Right lobe of liver (tissue), 6 donors: ENCODE results near the gene KLHL30. TPM values are rescaled to one million over a fixed set of nuclear protein-coding genes. Genes with fewer than 3 reads are reported as not detected.
A peak's percentile ranks its signal among the peaks of the same experiment; 100 is the strongest.

Experiments used
- ATAC-seq, 4 donors: fragments of 200-7000 bp; cut with Tn5 transposase; one replicate each; pipeline ENCODE4 v1.9.1; 2020; ENCODE audit warnings: mild to moderate bottlenecking in 4 of 4, moderate library complexity in 4 of 4
- DNase-seq, 3 donors: peaks; one replicate each; pipeline ENCODE4 v3.0.0-alpha.2; 2020
- H3K27ac ChIP-seq, 3 donors: fragments of 200-600 bp; one replicate each; pipeline ENCODE4 v1.8.0; 2022
- H3K27me3 ChIP-seq, 2 donors: fragments of 200-600 bp; one replicate each; pipeline ENCODE4 v1.8.0; 2022
- H3K36me3 ChIP-seq, 4 donors: fragments of 200-600 bp; sonication (generic) in 1 of 4; one replicate each; pipeline versions ENCODE4 v1.5.1 to v1.8.0; 2017 to 2022; ENCODE audit warnings: control low read depth in 1 of 4
- H3K4me1 ChIP-seq, 4 donors: fragments of 200-600 bp; sonication (generic) in 1 of 4; one replicate each; pipeline versions ENCODE4 v1.5.1 to v1.8.0; 2017 to 2022; ENCODE audit warnings: control low read depth in 1 of 4
- H3K4me3 ChIP-seq, 3 donors: fragments of 200-600 bp; one replicate each; pipeline ENCODE4 v1.8.0; 2022
- H3K9me3 ChIP-seq, 4 donors: fragments of 200-600 bp; sonication (generic) in 1 of 4; one replicate each; pipeline versions ENCODE4 v1.5.1 to v1.8.0; 2017 to 2022; ENCODE audit warnings: control low read depth in 1 of 4
- POLR2A ChIP-seq: fragments of 450-650 bp; IDR thresholded peaks from one replicate; pipeline ENCODE4 v1.6.1; 2017; ENCODE audit warnings: antibody characterized with exemption, mild to moderate bottlenecking
- WGBS: methylation state at CpG from one replicate; pipeline ENCODE4 v1.1.6; 2018; ENCODE audit warnings: low coverage, low lambda C conversion rate; ENCODE audit not compliant: insufficient coverage; ENCODE audit errors: missing lambda C conversion rate; 5-methylcytosine and 5-hydroxymethylcytosine counted together
- intact Hi-C, 2 donors: fragments of 100-400 bp; cut with DNase I; formaldehyde crosslinking; loops; one replicate each; pipeline versions ENCODE4 v1.11.2 to v1.14.1; 2022
- total RNA-seq, 6 experiments: library from RNA; depleted of rRNA in 2 of 6; stranded (reverse); fragments of >200 nt in 2 of 6; fragmentation: NEBNext Ultra II Directional in 3 of 6; extraction: Animal tissue kit (Norgen Biotek cat#: 25700) in 3 of 6; gene quantifications; one replicate each; pipeline versions ENCODE4 v1.1.0 to v1.2.4, GENCODE V29; 2016 to 2023
- TF ChIP-seq, protein P1 (sequence below), 4 donors: fragments of 200-600 bp in 3 of 4; fragments of 450-650 bp in 1 of 4; IDR thresholded peaks; one replicate each; pipeline versions ENCODE4 v1.5.1 to v1.8.0; 2016 to 2022; ENCODE audit warnings: antibody characterized with exemption in 4 of 4, mild to moderate bottlenecking in 2 of 4
- donor health status: DM: no; HTN: yes; CAD: no.
- donor health status: DM: no; HTN: no; CAD: no.
- donor health status: DM: no; HTN: no; CAD: no.
- donor health status: DM: no; HTN: yes; CAD: no.
- donor health status: DM: no; HTN: yes; CAD: no.

Gene KLHL30
- total RNA-seq, 6 experiments from 2014 or later, result 0.04 to 0.19 (median 0.11) TPM; not detected in 2

DNA sequence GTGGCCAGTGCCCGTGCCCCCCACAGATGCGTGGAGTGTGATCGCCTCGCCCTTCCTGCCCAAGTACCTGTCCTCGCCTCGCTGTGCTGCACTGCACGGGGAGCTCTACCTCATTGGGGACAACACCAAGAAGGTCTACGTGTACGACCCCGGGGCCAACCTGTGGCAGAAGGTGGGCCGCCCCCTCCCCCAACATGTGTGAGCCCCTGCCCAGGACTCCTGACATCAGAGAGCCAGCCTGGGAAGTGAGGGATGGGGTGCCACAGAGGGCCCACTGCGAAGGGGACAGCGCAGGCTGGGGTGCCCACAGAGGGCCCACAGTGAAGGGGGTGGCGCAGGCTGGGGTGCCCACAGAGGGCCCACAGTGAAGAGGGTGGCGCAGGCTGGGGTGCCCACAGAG, 10.5 kb downstream of the KLHL30 start:
- DNase-seq (no peak), ATAC-seq (no peak)
- Histone ChIP-seq H3K27ac (no peak overlapping the region), H3K27me3 (no peaks in the 10 kb centered on the region), H3K36me3 (no peaks in the 10 kb centered on the region), H3K4me1 (no peaks in the 10 kb centered on the region), H3K9me3 (no peaks in the 10 kb centered on the region), H3K4me3 (no peak overlapping the region)
- WGBS, result no CpG with 5 or more reads among the region's 15 CpGs
- TF ChIP-seq, protein P1, sequence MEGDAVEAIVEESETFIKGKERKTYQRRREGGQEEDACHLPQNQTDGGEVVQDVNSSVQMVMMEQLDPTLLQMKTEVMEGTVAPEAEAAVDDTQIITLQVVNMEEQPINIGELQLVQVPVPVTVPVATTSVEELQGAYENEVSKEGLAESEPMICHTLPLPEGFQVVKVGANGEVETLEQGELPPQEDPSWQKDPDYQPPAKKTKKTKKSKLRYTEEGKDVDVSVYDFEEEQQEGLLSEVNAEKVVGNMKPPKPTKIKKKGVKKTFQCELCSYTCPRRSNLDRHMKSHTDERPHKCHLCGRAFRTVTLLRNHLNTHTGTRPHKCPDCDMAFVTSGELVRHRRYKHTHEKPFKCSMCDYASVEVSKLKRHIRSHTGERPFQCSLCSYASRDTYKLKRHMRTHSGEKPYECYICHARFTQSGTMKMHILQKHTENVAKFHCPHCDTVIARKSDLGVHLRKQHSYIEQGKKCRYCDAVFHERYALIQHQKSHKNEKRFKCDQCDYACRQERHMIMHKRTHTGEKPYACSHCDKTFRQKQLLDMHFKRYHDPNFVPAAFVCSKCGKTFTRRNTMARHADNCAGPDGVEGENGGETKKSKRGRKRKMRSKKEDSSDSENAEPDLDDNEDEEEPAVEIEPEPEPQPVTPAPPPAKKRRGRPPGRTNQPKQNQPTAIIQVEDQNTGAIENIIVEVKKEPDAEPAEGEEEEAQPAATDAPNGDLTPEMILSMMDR (IDR thresholded peaks at IDR 0.05), result no peak
- TF ChIP-seq POLR2A, result no peak
- intact Hi-C loops, result no loop called here

DNA sequence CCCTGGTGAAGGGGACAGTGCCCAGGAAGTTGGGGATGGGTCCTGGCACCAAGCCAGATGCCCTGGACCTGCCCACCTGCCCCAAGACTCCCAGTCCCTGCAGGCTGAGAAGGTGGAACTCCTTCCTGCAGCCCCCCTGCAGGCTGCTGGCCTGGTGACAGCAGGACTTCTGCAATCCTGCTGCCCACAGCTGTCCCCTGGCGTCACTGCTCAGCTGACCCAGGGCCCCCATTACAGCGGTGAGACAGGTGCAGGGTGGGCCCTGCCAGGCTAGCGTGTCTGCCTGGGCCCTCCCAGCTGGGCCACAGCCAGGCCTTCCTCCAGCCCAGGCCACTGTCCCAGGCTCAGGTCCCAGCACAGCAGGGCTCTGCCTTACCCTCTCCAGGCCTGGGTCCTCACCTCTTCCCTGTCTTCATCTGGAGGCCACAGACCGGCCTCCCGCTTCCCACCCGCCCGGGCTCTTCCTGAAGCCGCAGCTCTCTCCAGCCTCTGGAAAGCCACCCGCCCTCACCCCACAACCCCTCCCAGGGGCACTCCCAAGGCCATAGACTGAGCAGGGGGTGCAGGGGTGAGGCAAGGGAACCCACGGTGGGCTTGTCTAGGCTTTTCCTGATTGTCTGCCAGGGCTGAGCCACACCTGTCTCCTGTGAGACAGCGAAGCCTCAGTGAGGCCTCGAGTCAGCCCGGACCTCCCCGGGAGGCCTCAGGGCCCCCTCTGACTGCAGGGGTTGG, 11.5 kb downstream of the KLHL30 start:
- no peaks in the 10 kb centered on the region for H3K9me3 ChIP-seq
- no peaks in the 10 kb centered on the region for H3K27me3 ChIP-seq
- H3K27ac ChIP-seq, result no peak overlapping the region
- H3K4me1 ChIP-seq, result no peaks in the 10 kb centered on the region
- no peak overlapping the region for H3K4me3 ChIP-seq
- WGBS, result 63% methylated on average over 2 of the region's 14 CpGs
- ATAC-seq (peak in 1 of 4 donors; percentile 21), DNase-seq (no peak)
- intact Hi-C loops, result no loop called here
- H3K36me3 ChIP-seq, result no peaks in the 10 kb centered on the region
- TF ChIP-seq, protein P1 (IDR thresholded peaks at IDR 0.05), result no peak
- TF ChIP-seq POLR2A, result no peak

DNA sequence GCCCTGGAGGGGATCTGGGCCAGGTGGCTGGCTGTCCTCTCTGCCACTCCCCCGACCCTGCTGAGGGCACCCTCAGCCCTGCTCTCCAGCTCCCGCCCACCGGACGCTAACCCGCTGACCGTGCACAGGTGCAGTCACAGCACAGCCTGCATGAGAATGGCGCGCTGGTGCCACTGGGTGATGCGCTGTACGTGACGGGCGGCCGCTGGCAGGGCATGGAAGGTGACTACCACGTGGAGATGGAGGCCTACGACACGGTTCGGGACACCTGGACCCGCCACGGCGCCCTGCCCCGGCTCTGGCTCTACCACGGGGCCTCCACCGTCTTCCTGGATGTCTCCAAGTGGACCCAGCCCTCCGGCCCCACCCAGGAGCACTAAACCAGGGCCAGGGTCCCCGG, 12.2 kb downstream of the KLHL30 start:
- Histone ChIP-seq H3K4me1 (no peaks in the 10 kb centered on the region), H3K27ac (no peak overlapping the region), H3K36me3 (no peaks in the 10 kb centered on the region), H3K9me3 (no peaks in the 10 kb centered on the region), H3K27me3 (no peaks in the 10 kb centered on the region), H3K4me3 (no peak overlapping the region)
- DNase-seq, result no peak
- no peak for ATAC-seq
- intact Hi-C loops, result no loop called here
- no CpG with 5 or more reads among the region's 25 CpGs for WGBS
- TF ChIP-seq POLR2A, result no peak
- TF ChIP-seq, protein P1 (IDR thresholded peaks at IDR 0.05), result no peak

DNA sequence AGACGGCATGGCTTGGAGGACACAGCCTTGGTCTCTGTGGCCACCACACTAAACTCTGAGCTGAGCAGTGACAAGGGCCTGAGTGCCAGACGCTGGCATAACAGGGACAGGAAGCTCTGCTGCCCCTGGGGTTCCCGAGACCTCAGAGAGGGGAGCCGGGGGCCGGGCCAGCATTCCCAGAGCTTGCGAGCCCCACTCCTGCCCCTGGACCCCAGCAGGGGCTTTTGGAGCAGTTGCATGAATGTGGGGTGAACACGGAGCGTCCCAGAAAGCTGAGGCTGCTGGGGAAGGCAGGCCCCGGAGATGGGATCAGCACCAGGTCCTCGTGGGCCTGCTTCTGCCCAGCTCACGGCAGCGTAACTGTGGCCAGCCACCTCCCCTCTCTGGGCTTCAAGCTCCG, 12.7 kb downstream of the KLHL30 start:
- H3K9me3 ChIP-seq, result no peaks in the 10 kb centered on the region
- no peaks in the 10 kb centered on the region for H3K27me3 ChIP-seq
- WGBS, result 85% methylated on average over 4 of the region's 13 CpGs
- ATAC-seq (no peak), DNase-seq (no peak)
- intact Hi-C loops, result no loop called here
- H3K27ac ChIP-seq, result no peak overlapping the region
- TF ChIP-seq, protein P1 (IDR thresholded peaks at IDR 0.05), result no peak
- no peak for TF ChIP-seq POLR2A
- no peaks in the 10 kb centered on the region for H3K36me3 ChIP-seq
- no peak overlapping the region for H3K4me3 ChIP-seq
- no peaks in the 10 kb centered on the region for H3K4me1 ChIP-seq
